Breast epithelium (tissue), 3 donors: ENCODE measurements around the gene ATP6V1C2.

Experiments used
- POLR2A ChIP-seq: fragments of 450-650 bp; IDR thresholded peaks from one replicate; pipeline ENCODE4 v1.6.1; 2016; ENCODE audit warnings: antibody characterized with exemption, mild to moderate bottlenecking, moderate library complexity
- POLR2AphosphoS5 ChIP-seq, 3 donors: sonication (generic); formaldehyde crosslinking; IDR thresholded peaks; one replicate each; pipeline ENCODE4 v1.6.1; 2017; ENCODE audit warnings: antibody characterized with exemption in 3 of 3
- TF ChIP-seq, protein P1 (sequence below), 3 donors: fragments of 450-650 bp; IDR thresholded peaks; one replicate each; pipeline ENCODE4 v1.5.1; 2016 to 2017; ENCODE audit warnings: antibody characterized with exemption in 3 of 3, mild to moderate bottlenecking in 3 of 3, moderate library complexity in 3 of 3

DNA sequence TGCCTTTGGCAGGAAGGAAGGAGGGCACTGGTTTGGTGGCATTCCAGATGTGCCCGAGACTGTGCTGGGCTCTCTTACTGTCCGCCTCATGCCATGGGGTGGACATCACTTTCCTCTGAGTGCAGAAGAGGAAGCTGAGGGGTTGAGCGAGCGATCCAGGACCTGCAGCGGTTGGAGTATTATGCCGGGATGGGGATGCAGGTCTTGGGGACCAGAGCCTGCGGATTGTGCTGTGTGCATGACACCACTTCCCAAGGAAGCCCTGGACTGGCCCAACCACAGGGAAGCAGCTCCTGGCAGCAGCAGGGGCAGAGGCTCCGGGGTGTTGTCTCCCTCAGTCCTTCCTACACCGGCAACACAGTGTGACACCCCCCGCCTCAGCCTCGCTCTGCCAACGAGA lies 44.5 kb downstream of the ATP6V1C2 start:
- TF ChIP-seq, protein P1, sequence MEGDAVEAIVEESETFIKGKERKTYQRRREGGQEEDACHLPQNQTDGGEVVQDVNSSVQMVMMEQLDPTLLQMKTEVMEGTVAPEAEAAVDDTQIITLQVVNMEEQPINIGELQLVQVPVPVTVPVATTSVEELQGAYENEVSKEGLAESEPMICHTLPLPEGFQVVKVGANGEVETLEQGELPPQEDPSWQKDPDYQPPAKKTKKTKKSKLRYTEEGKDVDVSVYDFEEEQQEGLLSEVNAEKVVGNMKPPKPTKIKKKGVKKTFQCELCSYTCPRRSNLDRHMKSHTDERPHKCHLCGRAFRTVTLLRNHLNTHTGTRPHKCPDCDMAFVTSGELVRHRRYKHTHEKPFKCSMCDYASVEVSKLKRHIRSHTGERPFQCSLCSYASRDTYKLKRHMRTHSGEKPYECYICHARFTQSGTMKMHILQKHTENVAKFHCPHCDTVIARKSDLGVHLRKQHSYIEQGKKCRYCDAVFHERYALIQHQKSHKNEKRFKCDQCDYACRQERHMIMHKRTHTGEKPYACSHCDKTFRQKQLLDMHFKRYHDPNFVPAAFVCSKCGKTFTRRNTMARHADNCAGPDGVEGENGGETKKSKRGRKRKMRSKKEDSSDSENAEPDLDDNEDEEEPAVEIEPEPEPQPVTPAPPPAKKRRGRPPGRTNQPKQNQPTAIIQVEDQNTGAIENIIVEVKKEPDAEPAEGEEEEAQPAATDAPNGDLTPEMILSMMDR (IDR thresholded peaks at IDR 0.05), result no peak
- TF ChIP-seq POLR2AphosphoS5 (IDR thresholded peaks at IDR 0.05) (no peak), POLR2A (no peak)
